Measurements from ENCODE around the gene PEX7.

DNA sequence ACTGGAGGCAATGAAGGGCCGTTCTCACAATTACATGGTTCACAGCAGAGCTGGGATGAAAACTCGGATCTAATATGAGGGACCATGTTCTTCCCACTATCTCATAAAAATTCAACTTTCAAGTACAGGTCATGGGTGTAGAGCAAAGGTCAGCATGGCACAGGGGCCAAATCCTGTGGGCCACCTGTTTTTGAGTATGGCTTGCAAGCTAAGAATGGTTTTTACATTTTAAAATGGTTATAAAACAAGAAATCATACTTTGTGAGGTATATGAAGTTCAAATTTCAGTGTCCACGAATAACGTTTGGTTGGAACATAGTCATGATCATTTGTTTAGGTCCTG, 34.7 kb upstream of the PEX7 start:
- TF ChIP-seq EZH2 (IDR thresholded peaks at IDR 0.05; ENCODE audit: borderline replicate concordance, low read length), result no peak
- TF ChIP-seq, protein P1, sequence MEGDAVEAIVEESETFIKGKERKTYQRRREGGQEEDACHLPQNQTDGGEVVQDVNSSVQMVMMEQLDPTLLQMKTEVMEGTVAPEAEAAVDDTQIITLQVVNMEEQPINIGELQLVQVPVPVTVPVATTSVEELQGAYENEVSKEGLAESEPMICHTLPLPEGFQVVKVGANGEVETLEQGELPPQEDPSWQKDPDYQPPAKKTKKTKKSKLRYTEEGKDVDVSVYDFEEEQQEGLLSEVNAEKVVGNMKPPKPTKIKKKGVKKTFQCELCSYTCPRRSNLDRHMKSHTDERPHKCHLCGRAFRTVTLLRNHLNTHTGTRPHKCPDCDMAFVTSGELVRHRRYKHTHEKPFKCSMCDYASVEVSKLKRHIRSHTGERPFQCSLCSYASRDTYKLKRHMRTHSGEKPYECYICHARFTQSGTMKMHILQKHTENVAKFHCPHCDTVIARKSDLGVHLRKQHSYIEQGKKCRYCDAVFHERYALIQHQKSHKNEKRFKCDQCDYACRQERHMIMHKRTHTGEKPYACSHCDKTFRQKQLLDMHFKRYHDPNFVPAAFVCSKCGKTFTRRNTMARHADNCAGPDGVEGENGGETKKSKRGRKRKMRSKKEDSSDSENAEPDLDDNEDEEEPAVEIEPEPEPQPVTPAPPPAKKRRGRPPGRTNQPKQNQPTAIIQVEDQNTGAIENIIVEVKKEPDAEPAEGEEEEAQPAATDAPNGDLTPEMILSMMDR (conservative IDR thresholded peaks at IDR 0.05 in 1 of 2, IDR thresholded peaks at IDR 0.05 in 1 of 2; ENCODE audit: extremely low read depth in 1 of 2, insufficient read depth in 1 of 2, low read depth in 1 of 2, low read length in 2 of 2), result no peak

Data from mammary epithelial cell (primary cell).